HUES48 (cell line): ENCODE results near the gene DUSP3.

ENCODE experiments used
- H3K27ac ChIP-seq: one replicate; pipeline ENCODE4 v1.7.0; 2013; ENCODE audit warnings: low read depth, low read length, inconsistent platforms
- H3K27me3 ChIP-seq: 2 replicates; pipeline ENCODE4 v1.6.1; 2013; ENCODE audit warnings: mild to moderate bottlenecking, low read length; ENCODE audit not compliant: control insufficient read depth, insufficient read depth
- H3K36me3 ChIP-seq: 2 replicates; pipeline ENCODE4 v1.6.1; 2013; ENCODE audit warnings: low read length; ENCODE audit not compliant: control insufficient read depth, insufficient read depth
- H3K4me1 ChIP-seq: 2 replicates; pipeline ENCODE4 v1.6.1; 2013; ENCODE audit warnings: mild to moderate bottlenecking, low read length; ENCODE audit not compliant: control insufficient read depth, insufficient read depth
- H3K4me3 ChIP-seq: 2 replicates; pipeline ENCODE4 v1.5.1; 2013; ENCODE audit warnings: mild to moderate bottlenecking, low read depth, low read length
- H3K9ac ChIP-seq: 2 replicates; pipeline ENCODE4 v1.6.1; 2013; ENCODE audit warnings: mild to moderate bottlenecking, low read depth, low read length, moderate library complexity
- H3K9me3 ChIP-seq: 2 replicates; pipeline ENCODE4 v1.6.1; 2013; ENCODE audit warnings: low read length; ENCODE audit not compliant: control insufficient read depth, insufficient read depth

DUSP3 gene

DNA sequence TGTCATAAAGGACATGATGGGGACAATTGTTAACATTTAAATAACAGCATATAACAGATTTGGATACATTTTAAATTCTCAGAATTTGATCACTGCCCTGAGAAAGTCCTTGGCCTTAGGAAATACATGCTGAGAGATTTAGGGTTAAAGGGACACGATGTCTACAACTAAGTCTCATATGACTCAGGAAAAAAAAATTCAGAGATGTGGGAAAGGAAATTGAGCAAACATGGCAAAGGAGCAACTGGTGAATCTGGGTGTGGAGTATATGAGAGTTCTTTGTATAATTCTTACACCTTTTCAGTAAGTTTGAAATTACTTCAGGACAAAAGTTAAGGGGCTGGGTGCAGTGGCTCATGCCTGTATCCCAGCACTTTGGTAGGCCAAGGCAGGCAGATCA is 35.9 kb upstream of the DUSP3 start:
- Histone ChIP-seq H3K4me3 (no peak overlapping the region), H3K27ac (no peak overlapping the region), H3K9me3 (no peaks in the 10 kb centered on the region), H3K4me1 (0 out of 2 replicates have a peak, but pooled peaks cover 2% of the 10 kb centered on the region), H3K9ac (no peak overlapping the region), H3K27me3 (no peaks in the 10 kb centered on the region), H3K36me3 (no peaks in the 10 kb centered on the region; the same call in 1 of the 2 replicates)

DNA sequence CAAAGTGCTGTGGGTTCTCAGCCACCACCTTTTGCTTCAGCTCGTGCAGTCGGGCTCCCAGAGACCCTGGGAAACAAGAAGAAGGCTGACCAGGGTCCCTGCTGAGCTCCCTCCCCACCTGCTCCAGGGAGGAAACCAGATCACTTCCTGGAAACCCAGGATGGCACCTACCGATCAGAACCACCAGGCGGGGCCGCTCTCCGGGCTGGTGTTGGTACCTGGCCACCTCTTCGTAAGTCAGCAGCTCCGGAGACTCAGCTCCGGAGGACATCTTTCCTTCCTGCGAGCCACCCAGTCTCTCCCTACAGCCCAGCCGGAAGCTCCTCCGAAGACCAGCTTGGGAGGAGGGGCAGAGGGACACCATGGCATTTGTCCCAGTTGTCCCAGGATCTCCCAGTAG is 35.2 kb upstream of the DUSP3 start:
- Histone ChIP-seq H3K9me3 (no peaks in the 10 kb centered on the region), H3K27ac (no peak overlapping the region), H3K27me3 (no peaks in the 10 kb centered on the region), H3K36me3 (no peaks in the 10 kb centered on the region; the same call in 1 of the 2 replicates), H3K4me1 (0 out of 2 replicates have a peak, but pooled peaks cover 2% of the 10 kb centered on the region), H3K4me3 (no peak overlapping the region), H3K9ac (no peak overlapping the region)

DNA sequence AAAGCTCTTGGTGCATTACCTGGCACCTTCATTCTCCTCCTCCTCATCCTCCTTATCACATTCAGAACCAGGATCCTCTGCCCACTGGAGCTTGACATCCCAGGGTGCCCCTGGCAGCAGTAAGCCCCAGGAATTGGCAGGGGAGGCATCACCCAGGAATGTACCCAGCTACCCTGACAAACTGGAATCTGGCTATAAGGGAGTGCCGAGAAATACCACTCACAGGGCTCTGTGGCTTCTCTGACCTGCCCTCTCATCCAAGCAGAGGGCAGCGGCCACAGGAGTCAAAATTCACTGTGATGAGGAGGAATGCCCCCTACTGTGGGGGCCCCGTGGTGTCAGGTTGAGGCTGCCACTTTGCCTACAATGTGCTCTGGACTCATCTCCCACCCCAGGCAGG is 34.6 kb upstream of the DUSP3 start:
- Histone ChIP-seq H3K9ac (no peak overlapping the region), H3K9me3 (no peaks in the 10 kb centered on the region), H3K4me3 (no peak overlapping the region), H3K27ac (no peak overlapping the region), H3K4me1 (0 out of 2 replicates have a peak, but pooled peaks cover 2% of the 10 kb centered on the region), H3K36me3 (peaks cover 5% of the 10 kb centered on the region; the same call in 1 of the 2 replicates), H3K27me3 (no peaks in the 10 kb centered on the region)

DNA sequence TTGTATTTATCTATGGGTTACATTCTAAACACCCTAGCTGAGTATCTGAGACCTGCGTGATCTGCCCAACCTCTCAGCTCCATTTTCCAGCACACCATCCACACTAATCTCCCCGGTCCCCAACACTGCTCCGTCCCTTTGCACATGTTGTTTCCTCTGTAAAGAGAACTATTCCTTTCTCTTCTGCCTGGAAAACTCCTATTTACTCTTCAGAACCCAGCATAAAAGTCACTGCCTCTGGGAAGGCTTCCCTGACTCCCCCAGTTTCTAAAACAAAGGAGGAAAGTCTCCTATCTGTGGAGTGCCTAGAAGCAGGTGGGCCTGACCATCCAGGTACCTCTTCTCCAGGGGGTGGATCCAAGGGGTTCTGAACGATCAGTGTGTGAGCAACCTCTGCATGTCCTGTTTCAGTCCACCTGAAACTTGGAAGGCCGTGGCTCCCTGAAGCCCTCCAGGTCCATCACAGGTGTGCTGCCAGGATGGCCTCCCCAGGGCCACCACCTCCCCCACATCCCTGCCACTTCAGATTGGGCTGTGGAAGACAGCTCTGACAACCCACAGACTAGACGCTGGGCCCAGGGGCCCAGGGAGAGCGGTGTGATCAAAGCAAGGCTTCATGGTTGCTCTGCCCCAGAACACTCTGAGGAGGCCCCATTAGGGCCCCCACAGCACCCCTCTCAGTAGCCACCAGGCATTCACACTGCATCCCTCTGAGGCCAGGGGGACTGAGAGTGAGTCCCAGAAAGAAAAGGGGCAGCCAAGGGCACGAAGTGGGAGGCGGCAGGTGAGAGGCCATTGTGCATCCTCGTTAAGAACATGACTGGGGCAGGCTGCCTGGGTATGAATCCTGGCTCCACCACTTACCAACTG is 33.9 kb upstream of the DUSP3 start:
- no peaks in the 10 kb centered on the region for H3K9me3 ChIP-seq
- no peak overlapping the region for H3K9ac ChIP-seq
- 0 out of 2 replicates have a peak, but pooled peaks cover 2% of the 10 kb centered on the region for H3K4me1 ChIP-seq
- no peak overlapping the region for H3K27ac ChIP-seq
- no peak overlapping the region for H3K4me3 ChIP-seq
- peaks cover 8% of the 10 kb centered on the region; the same call in 1 of the 2 replicates for H3K36me3 ChIP-seq
- no peaks in the 10 kb centered on the region for H3K27me3 ChIP-seq

DNA sequence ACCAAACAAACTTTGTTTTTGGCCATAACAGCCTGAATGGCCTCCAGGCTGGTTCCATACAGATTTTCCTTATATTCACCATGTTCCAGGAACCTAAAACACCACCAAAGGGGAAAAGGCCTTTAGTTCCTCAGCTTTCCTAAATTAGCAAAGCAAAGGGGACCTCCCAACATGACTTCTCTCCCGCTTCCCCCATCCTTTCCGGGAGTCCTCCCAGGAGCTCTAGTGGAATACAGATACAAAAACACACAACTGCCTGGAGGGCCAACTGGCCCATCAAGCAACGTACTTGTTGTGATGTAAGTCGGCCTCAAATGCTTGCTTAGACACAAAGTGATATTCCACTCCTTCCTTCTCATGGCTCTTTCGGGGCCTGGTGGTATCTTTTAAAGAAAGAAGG is 32.0 kb upstream of the DUSP3 start:
- H3K27ac ChIP-seq: no peak overlapping the region
- no peaks in the 10 kb centered on the region for H3K27me3 ChIP-seq
- no peak overlapping the region for H3K4me3 ChIP-seq
- no peak overlapping the region for H3K9ac ChIP-seq
- H3K9me3 ChIP-seq: no peaks in the 10 kb centered on the region
- H3K36me3 ChIP-seq: peaks cover 8% of the 10 kb centered on the region; the same call in 1 of the 2 replicates
- 0 out of 2 replicates have a peak, but pooled peaks cover 2% of the 10 kb centered on the region for H3K4me1 ChIP-seq

DNA sequence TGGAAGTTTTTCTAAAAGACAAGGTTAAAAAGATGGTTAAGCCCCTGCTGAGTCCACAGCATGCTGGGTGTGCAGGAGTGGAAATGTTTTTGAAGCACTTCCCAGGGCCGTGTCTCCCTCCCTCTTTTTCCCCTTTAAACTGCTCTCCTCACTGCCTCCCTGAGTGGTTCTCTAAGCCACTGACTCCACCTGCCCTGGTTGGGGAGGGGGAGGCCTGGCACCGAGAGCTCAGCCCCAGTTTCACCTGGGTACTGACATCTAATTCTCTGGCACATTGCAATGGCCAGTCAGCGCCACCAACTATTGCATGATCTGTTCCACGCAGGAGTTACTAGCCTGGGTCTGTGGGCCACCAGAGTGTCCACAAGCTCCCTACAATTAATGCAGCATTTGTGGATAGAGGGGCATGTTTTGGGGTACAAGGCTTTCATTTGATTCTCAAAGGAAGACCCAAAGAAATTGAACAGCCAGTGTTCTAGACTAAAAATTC is 31.5 kb upstream of the DUSP3 start:
- H3K4me1 ChIP-seq: 0 out of 2 replicates have a peak, but pooled peaks cover 2% of the 10 kb centered on the region
- no peaks in the 10 kb centered on the region for H3K27me3 ChIP-seq
- no peak overlapping the region for H3K4me3 ChIP-seq
- peaks cover 8% of the 10 kb centered on the region; the same call in 1 of the 2 replicates for H3K36me3 ChIP-seq
- H3K9me3 ChIP-seq: no peaks in the 10 kb centered on the region
- H3K27ac ChIP-seq: no peak overlapping the region
- no peak overlapping the region for H3K9ac ChIP-seq

DNA sequence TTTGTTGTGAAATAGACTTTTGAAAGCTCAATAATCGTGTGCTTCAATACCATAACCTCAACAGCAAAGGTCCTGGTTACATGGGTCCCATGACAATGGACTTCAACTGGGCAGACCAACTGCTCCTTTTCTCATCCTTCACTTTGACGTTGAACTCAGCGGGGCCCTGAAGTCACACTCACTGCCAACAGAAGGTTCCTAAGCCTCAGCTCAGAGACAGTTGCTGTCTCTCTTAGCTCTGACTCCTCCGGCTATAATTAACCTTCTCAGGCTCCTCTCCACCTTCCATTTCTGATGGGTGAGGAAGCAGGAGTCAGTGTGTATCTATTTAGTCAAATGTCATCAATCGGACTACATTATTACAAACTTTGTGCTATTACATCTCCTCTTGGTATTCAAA is 30.3 kb upstream of the DUSP3 start:
- Histone ChIP-seq H3K4me3 (no peak overlapping the region), H3K9ac (no peak overlapping the region), H3K36me3 (peaks cover 8% of the 10 kb centered on the region; the same call in 1 of the 2 replicates), H3K27me3 (no peaks in the 10 kb centered on the region), H3K9me3 (no peaks in the 10 kb centered on the region), H3K4me1 (peaks cover 10% of the 10 kb centered on the region; the same call in 1 of the 2 replicates), H3K27ac (no peak overlapping the region)

DNA sequence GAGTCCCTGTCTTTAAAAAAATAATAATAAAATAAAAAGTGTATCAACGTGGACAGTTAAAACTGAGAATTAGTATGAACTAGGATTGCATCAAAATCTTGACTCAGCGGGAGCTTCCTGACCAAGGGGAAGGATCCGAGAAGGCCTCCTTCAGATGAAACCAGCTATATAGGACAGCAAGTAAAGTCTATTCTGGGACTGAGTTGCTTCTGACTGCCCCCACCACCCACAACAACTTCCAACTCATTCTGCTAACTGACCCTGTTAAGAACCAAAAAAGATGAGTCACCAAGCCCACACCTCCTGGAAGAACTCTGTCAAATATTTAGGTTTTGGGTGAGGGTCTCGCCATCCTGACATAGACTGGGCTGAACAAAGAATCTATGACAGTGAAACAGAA is 29.3 kb upstream of the DUSP3 start:
- peaks cover 20% of the 10 kb centered on the region for H3K4me1 ChIP-seq
- no peaks in the 10 kb centered on the region for H3K27me3 ChIP-seq
- H3K4me3 ChIP-seq: no peak overlapping the region
- no peaks in the 10 kb centered on the region for H3K9me3 ChIP-seq
- H3K36me3 ChIP-seq: peaks cover 8% of the 10 kb centered on the region; the same call in 1 of the 2 replicates
- H3K27ac ChIP-seq: no peak overlapping the region
- no peak overlapping the region for H3K9ac ChIP-seq

DNA sequence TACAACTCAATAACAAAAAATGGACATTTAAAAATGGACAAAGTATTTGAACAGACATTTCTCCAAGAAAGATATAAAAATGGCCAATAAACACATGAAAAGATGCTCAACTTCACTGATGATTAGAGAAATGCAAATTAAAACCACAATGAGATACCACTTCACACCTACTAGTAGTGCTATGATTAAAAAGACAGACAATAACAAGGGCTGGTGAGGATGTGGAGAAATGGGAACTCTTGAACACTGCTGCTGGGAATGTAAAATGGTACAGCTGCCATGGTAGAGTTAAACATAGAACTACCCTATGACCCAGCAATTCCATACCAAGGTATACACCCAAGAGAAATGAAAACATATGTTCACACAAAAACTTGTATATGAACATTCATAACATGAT is 26.3 kb upstream of the DUSP3 start:
- Histone ChIP-seq H3K9ac (no peak overlapping the region), H3K4me3 (no peak overlapping the region), H3K27me3 (no peaks in the 10 kb centered on the region), H3K9me3 (no peaks in the 10 kb centered on the region), H3K36me3 (0 out of 2 replicates have a peak, but pooled peaks cover 8% of the 10 kb centered on the region), H3K27ac (no peak overlapping the region), H3K4me1 (peaks cover 34% of the 10 kb centered on the region)

DNA sequence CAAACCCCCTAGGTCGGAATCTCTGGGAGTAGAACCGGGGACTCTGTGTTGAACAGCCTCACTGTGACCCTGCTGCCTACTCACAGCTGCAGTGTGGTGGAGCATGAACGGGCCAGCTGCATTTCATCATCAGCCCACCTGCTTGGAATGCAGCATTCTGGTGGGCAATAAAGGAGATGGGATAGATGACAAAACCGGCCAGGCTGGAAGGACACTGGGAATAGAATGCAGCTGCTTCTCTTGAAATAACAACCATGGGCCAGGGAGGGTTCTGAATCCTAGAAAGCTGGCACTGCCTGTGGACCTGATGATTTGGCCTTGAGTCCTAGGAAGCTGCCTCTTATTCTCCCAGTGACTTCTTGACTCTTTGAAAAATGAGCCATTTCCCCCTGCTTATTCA is 25.0 kb upstream of the DUSP3 start:
- Histone ChIP-seq H3K9ac (no peak overlapping the region), H3K9me3 (no peaks in the 10 kb centered on the region), H3K27ac (peak overlapping the region; percentile 62), H3K27me3 (no peaks in the 10 kb centered on the region), H3K4me3 (no peak overlapping the region), H3K4me1 (peaks cover 34% of the 10 kb centered on the region), H3K36me3 (0 out of 2 replicates have a peak, but pooled peaks cover 6% of the 10 kb centered on the region)

DNA sequence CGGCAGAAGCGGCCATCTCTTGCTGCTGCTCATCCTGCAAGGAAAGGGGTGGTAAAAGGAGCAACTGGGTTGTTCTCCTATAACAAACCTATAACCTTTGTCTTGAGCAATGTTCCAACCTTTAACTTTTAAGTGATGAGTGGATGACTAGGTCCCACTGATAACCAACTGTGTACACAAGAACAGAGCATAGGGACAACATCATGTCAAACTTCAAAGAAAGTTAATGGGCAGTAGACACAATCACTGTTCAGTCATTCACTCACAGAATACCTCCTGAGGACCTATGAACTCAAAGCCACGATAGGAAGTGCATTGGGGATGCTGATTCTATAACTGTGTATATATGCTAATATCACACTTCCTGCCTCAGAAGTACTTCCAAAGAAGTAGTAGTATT is 23.1 kb upstream of the DUSP3 start:
- Histone ChIP-seq H3K4me3 (no peak overlapping the region), H3K27me3 (no peaks in the 10 kb centered on the region), H3K27ac (no peak overlapping the region), H3K4me1 (peaks cover 34% of the 10 kb centered on the region), H3K36me3 (no peaks in the 10 kb centered on the region), H3K9ac (no peak overlapping the region), H3K9me3 (peaks cover 2% of the 10 kb centered on the region; the same call in 1 of the 2 replicates)
